ENCODE measurements around the gene HAP1. TPM values are rescaled to one million over a fixed set of nuclear protein-coding genes. Genes with fewer than 3 reads are reported as not detected.

HAP1 gene
- total RNA-seq, 1 experiment from 2014 or later = 11.6 TPM

DNA sequence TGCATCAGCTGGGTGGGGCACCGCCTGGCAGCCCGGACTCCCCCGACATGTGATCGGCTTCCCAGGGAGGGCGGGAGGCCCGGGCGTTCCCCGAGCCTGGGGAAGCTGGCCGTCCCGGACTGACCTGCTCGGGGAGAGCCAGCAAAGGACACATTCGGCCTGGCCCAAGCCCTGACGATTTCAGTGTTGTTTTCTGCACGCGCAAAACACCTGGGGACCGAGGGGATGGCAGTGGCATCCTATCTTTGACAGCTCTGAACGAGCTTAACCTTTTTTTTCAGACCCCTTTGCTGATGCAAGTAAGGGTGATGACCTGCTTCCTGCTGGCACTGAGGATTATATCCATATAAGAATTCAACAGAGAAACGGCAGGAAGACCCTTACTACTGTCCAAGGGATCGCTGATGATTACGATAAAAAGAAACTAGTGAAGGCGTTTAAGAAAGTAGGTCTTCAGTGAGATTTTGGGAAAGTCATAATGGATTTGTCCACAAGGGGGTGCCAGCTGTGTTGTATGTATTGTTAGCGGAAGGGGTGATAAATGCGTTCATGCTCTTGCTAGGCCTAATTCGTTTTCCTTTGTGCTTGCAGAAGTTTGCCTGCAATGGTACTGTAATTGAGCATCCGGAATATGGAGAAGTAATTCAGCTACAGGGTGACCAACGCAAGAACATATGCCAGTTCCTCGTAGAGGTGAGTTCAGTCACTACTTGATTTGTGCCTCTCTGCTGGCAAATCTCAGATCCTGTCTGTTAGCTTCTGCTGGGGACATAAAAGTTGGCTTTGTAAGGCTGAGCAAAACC lies 44.7 kb downstream of the HAP1 start:
- no peaks in the 10 kb centered on the region; the same call in 1 of the 2 replicates for H3K9me3 ChIP-seq (ENCODE audit: control insufficient read depth, insufficient read depth, low read depth, low read length)
- TSS peak; percentile 83 for BruUV-seq (replicated peaks)
- H3K36me3 ChIP-seq (ENCODE audit: control insufficient read depth, insufficient read depth, low read length) = peaks cover 27% of the 10 kb centered on the region
- in situ Hi-C loops (cut with HindIII; ENCODE audit: low pct_unique_long_range_greater_than_20kb, low sequenced_read_pairs) (no loop called here), intact Hi-C loops (cut with micrococcal nuclease; ENCODE audit: unreplicated experiment) (no loop called here)
- peak overlapping the region; percentile 97 for H3K27ac ChIP-seq (ENCODE audit: low read length)
- ATAC-seq = no peak
- H3K27me3 ChIP-seq (ENCODE audit: control insufficient read depth, insufficient read depth, low read length) = no peaks in the 10 kb centered on the region
- ChIA-PET CTCF (interaction anchor here (0.5 to 0.7 kb wide), 2 partner anchors 17 to 1273 kb away, joined by 3 to 5 read pairs; no protein-coding TSS in a partner anchor), POLR2A (interaction anchor here (0.5 to 1.8 kb wide), 14 partner anchors 10 to 1137 kb away, joined by 3 to 22 read pairs (median 3); partner anchors contain the start of gene JUP)
- TF ChIP-seq, protein P1, sequence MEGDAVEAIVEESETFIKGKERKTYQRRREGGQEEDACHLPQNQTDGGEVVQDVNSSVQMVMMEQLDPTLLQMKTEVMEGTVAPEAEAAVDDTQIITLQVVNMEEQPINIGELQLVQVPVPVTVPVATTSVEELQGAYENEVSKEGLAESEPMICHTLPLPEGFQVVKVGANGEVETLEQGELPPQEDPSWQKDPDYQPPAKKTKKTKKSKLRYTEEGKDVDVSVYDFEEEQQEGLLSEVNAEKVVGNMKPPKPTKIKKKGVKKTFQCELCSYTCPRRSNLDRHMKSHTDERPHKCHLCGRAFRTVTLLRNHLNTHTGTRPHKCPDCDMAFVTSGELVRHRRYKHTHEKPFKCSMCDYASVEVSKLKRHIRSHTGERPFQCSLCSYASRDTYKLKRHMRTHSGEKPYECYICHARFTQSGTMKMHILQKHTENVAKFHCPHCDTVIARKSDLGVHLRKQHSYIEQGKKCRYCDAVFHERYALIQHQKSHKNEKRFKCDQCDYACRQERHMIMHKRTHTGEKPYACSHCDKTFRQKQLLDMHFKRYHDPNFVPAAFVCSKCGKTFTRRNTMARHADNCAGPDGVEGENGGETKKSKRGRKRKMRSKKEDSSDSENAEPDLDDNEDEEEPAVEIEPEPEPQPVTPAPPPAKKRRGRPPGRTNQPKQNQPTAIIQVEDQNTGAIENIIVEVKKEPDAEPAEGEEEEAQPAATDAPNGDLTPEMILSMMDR (IDR thresholded peaks at IDR 0.05) = peak; percentile 82
- TF ChIP-seq, protein P2, sequence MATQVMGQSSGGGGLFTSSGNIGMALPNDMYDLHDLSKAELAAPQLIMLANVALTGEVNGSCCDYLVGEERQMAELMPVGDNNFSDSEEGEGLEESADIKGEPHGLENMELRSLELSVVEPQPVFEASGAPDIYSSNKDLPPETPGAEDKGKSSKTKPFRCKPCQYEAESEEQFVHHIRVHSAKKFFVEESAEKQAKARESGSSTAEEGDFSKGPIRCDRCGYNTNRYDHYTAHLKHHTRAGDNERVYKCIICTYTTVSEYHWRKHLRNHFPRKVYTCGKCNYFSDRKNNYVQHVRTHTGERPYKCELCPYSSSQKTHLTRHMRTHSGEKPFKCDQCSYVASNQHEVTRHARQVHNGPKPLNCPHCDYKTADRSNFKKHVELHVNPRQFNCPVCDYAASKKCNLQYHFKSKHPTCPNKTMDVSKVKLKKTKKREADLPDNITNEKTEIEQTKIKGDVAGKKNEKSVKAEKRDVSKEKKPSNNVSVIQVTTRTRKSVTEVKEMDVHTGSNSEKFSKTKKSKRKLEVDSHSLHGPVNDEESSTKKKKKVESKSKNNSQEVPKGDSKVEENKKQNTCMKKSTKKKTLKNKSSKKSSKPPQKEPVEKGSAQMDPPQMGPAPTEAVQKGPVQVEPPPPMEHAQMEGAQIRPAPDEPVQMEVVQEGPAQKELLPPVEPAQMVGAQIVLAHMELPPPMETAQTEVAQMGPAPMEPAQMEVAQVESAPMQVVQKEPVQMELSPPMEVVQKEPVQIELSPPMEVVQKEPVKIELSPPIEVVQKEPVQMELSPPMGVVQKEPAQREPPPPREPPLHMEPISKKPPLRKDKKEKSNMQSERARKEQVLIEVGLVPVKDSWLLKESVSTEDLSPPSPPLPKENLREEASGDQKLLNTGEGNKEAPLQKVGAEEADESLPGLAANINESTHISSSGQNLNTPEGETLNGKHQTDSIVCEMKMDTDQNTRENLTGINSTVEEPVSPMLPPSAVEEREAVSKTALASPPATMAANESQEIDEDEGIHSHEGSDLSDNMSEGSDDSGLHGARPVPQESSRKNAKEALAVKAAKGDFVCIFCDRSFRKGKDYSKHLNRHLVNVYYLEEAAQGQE (IDR thresholded peaks at IDR 0.05; ENCODE audit: insufficient read depth in 1 of 2, low read depth in 2 of 2, low read length in 1 of 2) = no peak
- TF ChIP-seq POLR2AphosphoS5 (IDR thresholded peaks at IDR 0.05; ENCODE audit: low read depth, low read length) (no peak), SIN3A (IDR thresholded peaks at IDR 0.05; ENCODE audit: borderline replicate concordance, insufficient read depth, low read depth, low read length) (peak; percentile 92; the same call in 1 of the 2 replicates), TCF7L2 (IDR thresholded peaks at IDR 0.05; ENCODE audit: low read depth, low read length) (no peak)
- no peak for DNase-seq (ENCODE audit: low read depth, low spot score)
- H3K4me3 ChIP-seq (ENCODE audit: low read depth in 2 of 2, low read length in 2 of 2) = peak overlapping the region; percentile 91 to 99
- H3K4me1 ChIP-seq (ENCODE audit: control insufficient read depth, insufficient read depth, low read length) = peaks cover 22% of the 10 kb centered on the region

GRCh38 chr17:41688641-41689496 lies 45.6 kb downstream of the HAP1 start, which contains the start of gene EIF1:
Gene EIF1, plus strand, starts transcription at chr17:41688885. Its CDS starts 154 bp downstream, at chr17:41689039.
- H3K9me3 ChIP-seq (ENCODE audit: control insufficient read depth, insufficient read depth, low read depth, low read length) = no peaks in the 10 kb centered on the region; the same call in 1 of the 2 replicates
- peak; percentile 89 for ATAC-seq
- in situ Hi-C loops (cut with HindIII; ENCODE audit: low pct_unique_long_range_greater_than_20kb, low sequenced_read_pairs) (no loop called here), intact Hi-C loops (cut with micrococcal nuclease; ENCODE audit: unreplicated experiment) (no loop called here)
- H3K4me3 ChIP-seq (ENCODE audit: low read depth in 2 of 2, low read length in 2 of 2) = peak within 1 kb of the TSS; percentile 91 to 99
- TF ChIP-seq, protein P1 (IDR thresholded peaks at IDR 0.05) = no peak
- TF ChIP-seq POLR2AphosphoS5 (IDR thresholded peaks at IDR 0.05; ENCODE audit: low read depth, low read length) = peak; percentile 97
- TF ChIP-seq TCF7L2 (IDR thresholded peaks at IDR 0.05; ENCODE audit: low read depth, low read length) = no peak
- TF ChIP-seq, protein P2 (IDR thresholded peaks at IDR 0.05; ENCODE audit: insufficient read depth in 1 of 2, low read depth in 2 of 2, low read length in 1 of 2) = 0 out of 4 replicates have a peak, but pooled peaks of 1 of the 2 experiments have one; percentile 44
- peak; percentile 33; the same call in 1 of the 2 replicates for TF ChIP-seq SIN3A (IDR thresholded peaks at IDR 0.05; ENCODE audit: borderline replicate concordance, insufficient read depth, low read depth, low read length)
- peak; percentile 96 for DNase-seq (ENCODE audit: low read depth, low spot score)
- H3K36me3 ChIP-seq (ENCODE audit: control insufficient read depth, insufficient read depth, low read length) = peaks cover 27% of the 10 kb centered on the region
- no TSS peak for BruUV-seq (replicated peaks)
- no peaks in the 10 kb centered on the region for H3K27me3 ChIP-seq (ENCODE audit: control insufficient read depth, insufficient read depth, low read length)
- H3K4me1 ChIP-seq (ENCODE audit: control insufficient read depth, insufficient read depth, low read length) = peaks cover 22% of the 10 kb centered on the region
- POLR2A ChIA-PET = interaction anchor here (0.6 to 1.8 kb wide), 23 partner anchors 10 to 1136 kb away, joined by 3 to 22 read pairs (median 3); partner anchors contain the start of gene JUP
- peak within 1 kb of the TSS; percentile 100 for H3K27ac ChIP-seq (ENCODE audit: low read length)
- CTCF ChIA-PET = interaction anchor here (0.5 to 1.2 kb wide), 7 partner anchors 10 to 1272 kb away, joined by 3 to 13 read pairs (median 4); no protein-coding TSS in a partner anchor

Data from Panc1 (cell line).